Measurements from ENCODE around the gene NCAPD2.
"Not testable (repeated sequence)": the region's sequence is repeated elsewhere in the genome, so short reads cannot be mapped to it uniquely, and the experiment has no call there.

The NCAPD2 gene

DNA sequence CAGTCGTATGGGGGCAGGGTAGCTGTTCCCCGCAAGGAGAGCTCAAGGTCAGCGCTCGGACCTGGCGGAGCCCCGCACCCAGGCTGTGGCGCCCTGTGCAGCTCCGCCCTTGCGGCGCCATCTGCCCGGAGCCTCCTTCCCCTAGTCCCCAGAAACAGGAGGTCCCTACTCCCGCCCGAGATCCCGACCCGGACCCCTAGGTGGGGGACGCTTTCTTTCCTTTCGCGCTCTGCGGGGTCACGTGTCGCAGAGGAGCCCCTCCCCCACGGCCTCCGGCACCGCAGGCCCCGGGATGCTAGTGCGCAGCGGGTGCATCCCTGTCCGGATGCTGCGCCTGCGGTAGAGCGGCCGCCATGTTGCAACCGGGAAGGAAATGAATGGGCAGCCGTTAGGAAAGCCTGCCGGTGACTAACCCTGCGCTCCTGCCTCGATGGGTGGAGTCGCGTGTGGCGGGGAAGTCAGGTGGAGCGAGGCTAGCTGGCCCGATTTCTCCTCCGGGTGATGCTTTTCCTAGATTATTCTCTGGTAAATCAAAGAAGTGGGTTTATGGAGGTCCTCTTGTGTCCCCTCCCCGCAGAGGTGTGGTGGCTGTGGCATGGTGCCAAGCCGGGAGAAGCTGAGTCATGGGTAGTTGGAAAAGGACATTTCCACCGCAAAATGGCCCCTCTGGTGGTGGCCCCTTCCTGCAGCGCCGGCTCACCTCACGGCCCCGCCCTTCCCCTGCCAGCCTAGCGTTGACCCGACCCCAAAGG, 41.2 kb downstream of the NCAPD2 start:
- H3K27me3 ChIP-seq (ENCODE audit: control insufficient read depth, insufficient read depth, low read length) = no peaks in the 10 kb centered on the region
- H3K4me1 ChIP-seq (ENCODE audit: control insufficient read depth, insufficient read depth, low read length) = peaks cover 26% of the 10 kb centered on the region
- H3K4me3 ChIP-seq (ENCODE audit: low read length) = peak overlapping the region; percentile 90
- peak overlapping the region; percentile 95 for H3K27ac ChIP-seq (ENCODE audit: low read depth, low read length)
- H3K9ac ChIP-seq (ENCODE audit: low read length) = peak overlapping the region; percentile 83
- peaks cover 28% of the 10 kb centered on the region for H3K36me3 ChIP-seq (ENCODE audit: control insufficient read depth, insufficient read depth, low read length)

DNA sequence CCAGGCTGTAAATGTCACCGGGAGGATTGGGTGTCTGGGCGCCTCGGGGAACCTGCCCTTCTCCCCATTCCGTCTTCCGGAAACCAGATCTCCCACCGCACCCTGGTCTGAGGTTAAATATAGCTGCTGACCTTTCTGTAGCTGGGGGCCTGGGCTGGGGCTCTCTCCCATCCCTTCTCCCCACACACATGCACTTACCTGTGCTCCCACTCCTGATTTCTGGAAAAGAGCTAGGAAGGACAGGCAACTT, 41.7 kb downstream of the NCAPD2 start:
- Histone ChIP-seq H3K4me1 (ENCODE audit: control insufficient read depth, insufficient read depth, low read length) (peaks cover 29% of the 10 kb centered on the region), H3K9ac (ENCODE audit: low read length) (peak overlapping the region; percentile 83), H3K4me3 (ENCODE audit: low read length) (peak overlapping the region; percentile 90), H3K27ac (ENCODE audit: low read depth, low read length) (peak overlapping the region; percentile 95), H3K36me3 (ENCODE audit: control insufficient read depth, insufficient read depth, low read length) (peaks cover 25% of the 10 kb centered on the region), H3K27me3 (ENCODE audit: control insufficient read depth, insufficient read depth, low read length) (no peaks in the 10 kb centered on the region)

DNA sequence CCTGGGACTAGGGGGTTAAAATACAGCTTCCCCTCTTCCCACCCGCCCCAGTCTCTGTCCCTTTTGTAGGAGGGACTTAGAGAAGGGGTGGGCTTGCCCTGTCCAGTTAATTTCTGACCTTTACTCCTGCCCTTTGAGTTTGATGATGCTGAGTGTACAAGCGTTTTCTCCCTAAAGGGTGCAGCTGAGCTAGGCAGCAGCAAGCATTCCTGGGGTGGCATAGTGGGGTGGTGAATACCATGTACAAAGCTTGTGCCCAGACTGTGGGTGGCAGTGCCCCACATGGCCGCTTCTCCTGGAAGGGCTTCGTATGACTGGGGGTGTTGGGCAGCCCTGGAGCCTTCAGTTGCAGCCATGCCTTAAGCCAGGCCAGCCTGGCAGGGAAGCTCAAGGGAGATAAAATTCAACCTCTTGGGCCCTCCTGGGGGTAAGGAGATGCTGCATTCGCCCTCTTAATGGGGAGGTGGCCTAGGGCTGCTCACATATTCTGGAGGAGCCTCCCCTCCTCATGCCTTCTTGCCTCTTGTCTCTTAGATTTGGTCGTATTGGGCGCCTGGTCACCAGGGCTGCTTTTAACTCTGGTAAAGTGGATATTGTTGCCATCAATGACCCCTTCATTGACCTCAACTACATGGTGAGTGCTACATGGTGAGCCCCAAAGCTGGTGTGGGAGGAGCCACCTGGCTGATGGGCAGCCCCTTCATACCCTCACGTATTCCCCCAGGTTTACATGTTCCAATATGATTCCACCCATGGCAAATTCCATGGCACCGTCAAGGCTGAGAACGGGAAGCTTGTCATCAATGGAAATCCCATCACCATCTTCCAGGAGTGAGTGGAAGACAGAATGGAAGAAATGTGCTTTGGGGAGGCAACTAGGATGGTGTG, 42.3 kb downstream of the NCAPD2 start:
- no peak overlapping the region for H3K9ac ChIP-seq (ENCODE audit: low read length)
- H3K4me1 ChIP-seq (ENCODE audit: control insufficient read depth, insufficient read depth, low read length) = peaks cover 30% of the 10 kb centered on the region
- H3K36me3 ChIP-seq (ENCODE audit: control insufficient read depth, insufficient read depth, low read length) = peaks cover 22% of the 10 kb centered on the region
- H3K4me3 ChIP-seq (ENCODE audit: low read length) = peak overlapping the region; percentile 90
- H3K27me3 ChIP-seq (ENCODE audit: control insufficient read depth, insufficient read depth, low read length) = no peaks in the 10 kb centered on the region
- H3K27ac ChIP-seq (ENCODE audit: low read depth, low read length) = peak overlapping the region; percentile 95

DNA sequence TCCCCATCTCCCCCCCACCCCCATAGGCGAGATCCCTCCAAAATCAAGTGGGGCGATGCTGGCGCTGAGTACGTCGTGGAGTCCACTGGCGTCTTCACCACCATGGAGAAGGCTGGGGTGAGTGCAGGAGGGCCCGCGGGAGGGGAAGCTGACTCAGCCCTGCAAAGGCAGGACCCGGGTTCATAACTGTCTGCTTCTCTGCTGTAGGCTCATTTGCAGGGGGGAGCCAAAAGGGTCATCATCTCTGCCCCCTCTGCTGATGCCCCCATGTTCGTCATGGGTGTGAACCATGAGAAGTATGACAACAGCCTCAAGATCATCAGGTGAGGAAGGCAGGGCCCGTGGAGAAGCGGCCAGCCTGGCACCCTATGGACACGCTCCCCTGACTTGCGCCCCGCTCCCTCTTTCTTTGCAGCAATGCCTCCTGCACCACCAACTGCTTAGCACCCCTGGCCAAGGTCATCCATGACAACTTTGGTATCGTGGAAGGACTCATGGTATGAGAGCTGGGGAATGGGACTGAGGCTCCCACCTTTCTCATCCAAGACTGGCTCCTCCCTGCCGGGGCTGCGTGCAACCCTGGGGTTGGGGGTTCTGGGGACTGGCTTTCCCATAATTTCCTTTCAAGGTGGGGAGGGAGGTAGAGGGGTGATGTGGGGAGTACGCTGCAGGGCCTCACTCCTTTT, 43.1 kb downstream of the NCAPD2 start:
- H3K27me3 ChIP-seq (ENCODE audit: control insufficient read depth, insufficient read depth, low read length) = no peaks in the 10 kb centered on the region
- peaks cover 27% of the 10 kb centered on the region for H3K4me1 ChIP-seq (ENCODE audit: control insufficient read depth, insufficient read depth, low read length)
- no peak overlapping the region for H3K27ac ChIP-seq (ENCODE audit: low read depth, low read length)
- H3K9ac ChIP-seq (ENCODE audit: low read length) = no peak overlapping the region
- H3K36me3 ChIP-seq (ENCODE audit: control insufficient read depth, insufficient read depth, low read length) = peaks cover 22% of the 10 kb centered on the region
- H3K4me3 ChIP-seq (ENCODE audit: low read length) = no peak overlapping the region

DNA sequence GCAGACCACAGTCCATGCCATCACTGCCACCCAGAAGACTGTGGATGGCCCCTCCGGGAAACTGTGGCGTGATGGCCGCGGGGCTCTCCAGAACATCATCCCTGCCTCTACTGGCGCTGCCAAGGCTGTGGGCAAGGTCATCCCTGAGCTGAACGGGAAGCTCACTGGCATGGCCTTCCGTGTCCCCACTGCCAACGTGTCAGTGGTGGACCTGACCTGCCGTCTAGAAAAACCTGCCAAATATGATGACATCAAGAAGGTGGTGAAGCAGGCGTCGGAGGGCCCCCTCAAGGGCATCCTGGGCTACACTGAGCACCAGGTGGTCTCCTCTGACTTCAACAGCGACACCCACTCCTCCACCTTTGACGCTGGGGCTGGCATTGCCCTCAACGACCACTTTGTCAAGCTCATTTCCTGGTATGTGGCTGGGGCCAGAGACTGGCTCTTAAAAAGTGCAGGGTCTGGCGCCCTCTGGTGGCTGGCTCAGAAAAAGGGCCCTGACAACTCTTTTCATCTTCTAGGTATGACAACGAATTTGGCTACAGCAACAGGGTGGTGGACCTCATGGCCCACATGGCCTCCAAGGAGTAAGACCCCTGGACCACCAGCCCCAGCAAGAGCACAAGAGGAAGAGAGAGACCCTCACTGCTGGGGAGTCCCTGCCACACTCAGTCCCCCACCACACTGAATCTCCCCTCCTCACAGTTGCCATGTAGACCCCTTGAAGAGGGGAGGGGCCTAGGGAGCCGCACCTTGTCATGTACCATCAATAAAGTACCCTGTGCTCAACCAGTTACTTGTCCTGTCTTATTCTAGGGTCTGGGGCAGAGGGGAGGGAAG, 43.9 kb downstream of the NCAPD2 start:
- not testable (repeated sequence) for H3K27ac ChIP-seq (ENCODE audit: low read depth, low read length); H3K4me3 ChIP-seq (ENCODE audit: low read length); H3K9ac ChIP-seq (ENCODE audit: low read length); H3K27me3 ChIP-seq (ENCODE audit: control insufficient read depth, insufficient read depth, low read length)
- H3K4me1 ChIP-seq (ENCODE audit: control insufficient read depth, insufficient read depth, low read length) = peaks cover 20% of the 10 kb centered on the region
- H3K36me3 ChIP-seq (ENCODE audit: control insufficient read depth, insufficient read depth, low read length) = peaks cover 22% of the 10 kb centered on the region

DNA sequence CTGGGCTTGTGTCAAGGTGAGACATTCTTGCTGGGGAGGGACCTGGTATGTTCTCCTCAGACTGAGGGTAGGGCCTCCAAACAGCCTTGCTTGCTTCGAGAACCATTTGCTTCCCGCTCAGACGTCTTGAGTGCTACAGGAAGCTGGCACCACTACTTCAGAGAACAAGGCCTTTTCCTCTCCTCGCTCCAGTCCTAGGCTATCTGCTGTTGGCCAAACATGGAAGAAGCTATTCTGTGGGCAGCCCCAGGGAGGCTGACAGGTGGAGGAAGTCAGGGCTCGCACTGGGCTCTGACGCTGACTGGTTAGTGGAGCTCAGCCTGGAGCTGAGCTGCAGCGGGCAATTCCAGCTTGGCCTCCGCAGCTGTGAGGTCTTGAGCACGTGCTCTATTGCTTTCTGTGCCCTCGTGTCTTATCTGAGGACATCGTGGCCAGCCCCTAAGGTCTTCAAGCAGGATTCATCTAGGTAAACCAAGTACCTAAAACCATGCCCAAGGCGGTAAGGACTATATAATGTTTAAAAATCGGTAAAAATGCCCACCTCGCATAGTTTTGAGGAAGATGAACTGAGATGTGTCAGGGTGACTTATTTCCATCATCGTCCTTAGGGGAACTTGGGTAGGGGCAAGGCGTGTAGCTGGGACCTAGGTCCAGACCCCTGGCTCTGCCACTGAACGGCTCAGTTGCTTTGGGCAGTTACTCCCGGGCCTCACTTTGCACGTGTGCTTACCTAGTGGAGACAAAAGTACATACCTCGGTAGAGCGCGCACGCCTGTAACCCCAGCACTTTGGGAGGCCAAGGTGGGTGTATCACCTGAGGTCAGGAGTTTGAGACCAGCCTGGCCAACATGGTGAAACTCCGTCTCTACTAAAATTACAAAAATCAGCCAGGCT, 44.8 kb downstream of the NCAPD2 start:
- Histone ChIP-seq H3K4me1 (ENCODE audit: control insufficient read depth, insufficient read depth, low read length) (peaks cover 17% of the 10 kb centered on the region), H3K36me3 (ENCODE audit: control insufficient read depth, insufficient read depth, low read length) (peaks cover 22% of the 10 kb centered on the region), H3K27ac (ENCODE audit: low read depth, low read length) (no peak overlapping the region), H3K9ac (ENCODE audit: low read length) (no peak overlapping the region), H3K4me3 (ENCODE audit: low read length) (no peak overlapping the region), H3K27me3 (ENCODE audit: control insufficient read depth, insufficient read depth, low read length) (no peaks in the 10 kb centered on the region)

DNA sequence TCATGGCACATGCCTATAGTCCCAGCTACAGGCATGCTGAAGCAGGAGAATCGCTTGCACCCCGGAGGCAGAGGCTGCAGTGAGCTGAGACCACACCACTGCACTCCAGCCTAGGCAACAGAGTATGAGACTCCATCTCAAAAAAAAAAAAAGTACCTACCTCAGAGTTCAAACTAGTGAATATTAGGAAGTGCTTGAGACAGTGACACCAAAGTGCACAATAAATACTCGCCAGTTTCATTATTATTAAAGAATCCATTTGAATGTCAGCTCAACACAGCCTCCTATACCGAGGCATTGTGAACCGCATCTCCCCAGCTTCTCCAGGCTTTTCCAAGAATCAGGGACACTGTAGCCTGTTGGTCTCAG, 45.4 kb downstream of the NCAPD2 start:
- Histone ChIP-seq H3K9ac (ENCODE audit: low read length) (no peak overlapping the region), H3K36me3 (ENCODE audit: control insufficient read depth, insufficient read depth, low read length) (peaks cover 22% of the 10 kb centered on the region), H3K27ac (ENCODE audit: low read depth, low read length) (no peak overlapping the region), H3K4me1 (ENCODE audit: control insufficient read depth, insufficient read depth, low read length) (peaks cover 17% of the 10 kb centered on the region), H3K27me3 (ENCODE audit: control insufficient read depth, insufficient read depth, low read length) (no peaks in the 10 kb centered on the region), H3K4me3 (ENCODE audit: low read length) (no peak overlapping the region)

DNA sequence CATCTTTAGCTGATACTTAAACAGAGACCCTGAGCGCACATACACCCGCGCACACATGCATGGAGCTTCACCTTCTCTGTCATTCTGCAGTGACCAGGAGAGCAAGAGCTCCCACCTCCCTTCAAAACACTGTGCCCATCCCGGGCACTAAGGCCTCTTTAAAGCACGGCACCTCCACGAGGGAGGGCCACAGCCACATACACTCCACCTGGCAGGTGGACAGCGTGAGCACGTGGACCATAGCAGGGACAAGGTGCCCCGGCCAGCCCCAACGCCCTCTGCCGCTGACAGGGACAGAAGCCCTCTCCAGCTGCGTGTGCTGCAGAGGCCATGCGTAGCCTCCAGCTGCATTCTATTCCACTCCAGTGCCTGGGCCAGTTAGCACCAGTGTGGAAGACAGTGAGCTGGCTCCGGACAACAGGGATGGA, 45.8 kb downstream of the NCAPD2 start:
- H3K27ac ChIP-seq (ENCODE audit: low read depth, low read length) = no peak overlapping the region
- H3K27me3 ChIP-seq (ENCODE audit: control insufficient read depth, insufficient read depth, low read length) = no peaks in the 10 kb centered on the region
- H3K9ac ChIP-seq (ENCODE audit: low read length) = no peak overlapping the region
- peak overlapping the region; percentile 32 for H3K4me3 ChIP-seq (ENCODE audit: low read length)
- H3K4me1 ChIP-seq (ENCODE audit: control insufficient read depth, insufficient read depth, low read length) = peaks cover 17% of the 10 kb centered on the region
- H3K36me3 ChIP-seq (ENCODE audit: control insufficient read depth, insufficient read depth, low read length) = peaks cover 22% of the 10 kb centered on the region

DNA sequence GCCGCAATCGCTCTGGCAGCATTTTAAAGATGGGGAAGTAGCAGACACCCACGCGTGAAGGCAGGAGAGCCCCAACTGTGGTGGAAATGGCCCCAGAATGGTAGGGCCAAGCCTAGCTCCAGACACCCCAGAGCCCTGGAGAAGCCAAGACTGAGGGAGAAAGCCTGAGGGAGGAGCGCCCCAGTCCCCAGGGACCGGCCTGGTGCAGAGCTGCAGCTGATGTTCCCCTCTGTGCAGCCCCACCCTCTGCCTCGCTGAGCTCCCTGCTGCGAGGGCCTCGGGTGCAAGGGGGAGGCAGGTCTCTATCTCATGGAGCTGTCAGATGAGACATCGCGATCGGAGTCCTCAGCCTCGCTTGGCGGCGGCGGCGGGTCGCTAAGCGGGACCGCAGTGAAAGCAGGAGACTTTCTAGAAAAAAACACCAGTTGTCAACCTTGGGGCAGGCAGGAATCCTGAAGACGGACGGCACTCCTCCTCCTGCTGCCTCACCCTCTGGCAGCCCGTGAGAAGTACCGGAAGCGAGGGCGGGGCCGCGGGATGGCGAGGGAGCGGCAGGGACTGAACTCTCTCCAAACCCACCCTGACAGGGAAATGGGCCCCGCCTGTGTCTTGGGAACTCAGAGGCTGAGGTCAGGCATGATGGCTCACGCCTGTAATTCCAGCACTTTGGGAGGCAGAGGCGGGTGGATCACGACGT, 46.4 kb downstream of the NCAPD2 start:
- Histone ChIP-seq H3K4me1 (ENCODE audit: control insufficient read depth, insufficient read depth, low read length) (peaks cover 14% of the 10 kb centered on the region), H3K9ac (ENCODE audit: low read length) (no peak overlapping the region), H3K27me3 (ENCODE audit: control insufficient read depth, insufficient read depth, low read length) (no peaks in the 10 kb centered on the region), H3K27ac (ENCODE audit: low read depth, low read length) (peak overlapping the region; percentile 65), H3K36me3 (ENCODE audit: control insufficient read depth, insufficient read depth, low read length) (peaks cover 22% of the 10 kb centered on the region), H3K4me3 (ENCODE audit: low read length) (peak overlapping the region; percentile 32)

DNA sequence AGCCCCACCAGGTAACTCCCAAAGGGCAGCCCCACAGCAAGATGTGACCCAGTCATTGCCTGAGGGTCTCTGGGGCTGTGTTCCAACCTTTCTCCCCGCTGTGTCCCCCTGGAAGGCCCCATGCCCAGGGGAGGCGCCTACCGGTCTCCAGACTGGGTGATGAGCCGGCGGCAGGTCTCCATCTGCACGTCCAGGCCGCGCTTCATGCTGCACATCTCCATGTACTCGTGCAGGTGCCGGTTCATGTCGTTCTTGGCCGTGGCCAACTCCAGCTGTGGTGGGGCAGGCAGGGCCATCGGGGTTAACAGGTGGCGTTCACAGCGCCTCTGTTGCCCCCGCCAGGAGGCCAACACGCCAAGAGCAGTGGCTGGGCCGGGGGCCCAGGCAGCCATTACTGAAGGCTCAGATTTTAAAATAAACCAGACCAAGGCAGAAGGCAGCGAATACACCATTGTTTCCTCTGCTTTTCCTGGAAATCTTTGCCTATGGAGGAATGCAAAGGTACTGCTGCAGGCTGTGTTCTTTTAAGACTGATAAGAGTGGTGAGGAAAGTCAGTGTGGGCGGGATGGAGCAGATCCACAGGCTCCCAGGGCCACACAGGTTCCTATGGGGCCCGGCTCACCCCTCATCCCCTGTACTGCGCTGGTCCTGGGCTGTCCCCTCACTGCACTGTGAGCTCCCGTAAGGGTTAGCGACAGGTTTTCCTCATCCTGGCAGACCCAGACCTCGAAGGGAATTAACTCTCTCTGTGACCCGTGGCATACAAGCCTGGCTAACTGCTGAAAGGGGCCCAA, 47.7 kb downstream of the NCAPD2 start:
- Histone ChIP-seq H3K27me3 (ENCODE audit: control insufficient read depth, insufficient read depth, low read length) (no peaks in the 10 kb centered on the region), H3K36me3 (ENCODE audit: control insufficient read depth, insufficient read depth, low read length) (peaks cover 25% of the 10 kb centered on the region), H3K27ac (ENCODE audit: low read depth, low read length) (no peak overlapping the region), H3K4me1 (ENCODE audit: control insufficient read depth, insufficient read depth, low read length) (peaks cover 5% of the 10 kb centered on the region), H3K9ac (ENCODE audit: low read length) (no peak overlapping the region), H3K4me3 (ENCODE audit: low read length) (no peak overlapping the region)
